HEK293 (cell line): ENCODE measurements around the gene OCA2.

Source experiments
- REST ChIP-seq: fragments of 450-650 bp; formaldehyde crosslinking; IDR thresholded peaks from 2 replicates; pipeline ENCODE4 v1.5.1; 2016; ENCODE audit warnings: missing biosample characterization, missing genetic modification characterization
- SETDB1 ChIP-seq: IDR thresholded peaks from one replicate; pipeline ENCODE4 v1.6.1; 2017; ENCODE audit warnings: mild to moderate bottlenecking, low read length, moderate library complexity, mixed read lengths; ENCODE audit not compliant: insufficient read length
- SP2 ChIP-seq: fragments of 450-650 bp; formaldehyde crosslinking; IDR thresholded peaks from 2 replicates; pipeline ENCODE4 v1.5.1; 2016; ENCODE audit warnings: missing biosample characterization, missing genetic modification characterization
- ZNF121 ChIP-seq: fragments of 450-650 bp; formaldehyde crosslinking; IDR thresholded peaks from 2 replicates; pipeline ENCODE4 v1.5.1; 2016; ENCODE audit warnings: missing biosample characterization, missing genetic modification characterization
- ZNF211 ChIP-seq: fragments of 450-650 bp; formaldehyde crosslinking; IDR thresholded peaks from 2 replicates; pipeline ENCODE4 v1.5.1; 2016; ENCODE audit warnings: low read depth, missing biosample characterization, missing genetic modification characterization
- ZNF274 ChIP-seq, 2 experiments: fragments of 200-500 bp in 1 of 2; fragments of 450-650 bp in 1 of 2; sonication (Bioruptor generic) in 1 of 2; formaldehyde crosslinking in 1 of 2; IDR thresholded peaks; 2 replicates each; pipeline versions ENCODE4 v1.5.1 to v1.6.1; 2014 to 2016; ENCODE audit warnings: borderline replicate concordance in 1 of 2, inconsistent platforms in 1 of 2, low read length in 1 of 2, missing biosample characterization in 1 of 2, missing genetic modification characterization in 1 of 2
- ZNF280C ChIP-seq: fragments of 450-650 bp; formaldehyde crosslinking; IDR thresholded peaks from 2 replicates; pipeline ENCODE4 v1.5.1; 2016; ENCODE audit warnings: missing biosample characterization, missing genetic modification characterization
- ZNF639 ChIP-seq: fragments of 450-650 bp; formaldehyde crosslinking; IDR thresholded peaks from 2 replicates; pipeline ENCODE4 v1.5.1; 2016; ENCODE audit warnings: missing biosample characterization, missing genetic modification characterization
- ZNF701 ChIP-seq: fragments of 450-650 bp; formaldehyde crosslinking; IDR thresholded peaks from 2 replicates; pipeline ENCODE4 v1.5.1; 2016; ENCODE audit warnings: missing biosample characterization, missing genetic modification characterization
- ZNF776 ChIP-seq: fragments of 450-650 bp; formaldehyde crosslinking; IDR thresholded peaks from 2 replicates; pipeline ENCODE4 v1.5.0; 2017; ENCODE audit warnings: missing biosample characterization, missing genetic modification characterization, borderline replicate concordance
- ZNF830 ChIP-seq: fragments of 450-650 bp; IDR thresholded peaks from 2 replicates; pipeline ENCODE4 v1.5.0; 2018; ENCODE audit warnings: missing biosample characterization, missing genetic modification characterization, low read depth, mild to moderate bottlenecking, moderate library complexity
- ZNF843 ChIP-seq: fragments of 450-650 bp; formaldehyde crosslinking; IDR thresholded peaks from 2 replicates; pipeline ENCODE4 v1.5.1; 2016; ENCODE audit warnings: missing biosample characterization, missing genetic modification characterization
- TF ChIP-seq, protein P1 (sequence below): fragments of 450-650 bp; formaldehyde crosslinking; IDR thresholded peaks from 2 replicates; pipeline ENCODE4 v1.5.1; 2016; ENCODE audit warnings: missing biosample characterization, missing genetic modification characterization
- TF ChIP-seq, protein P2 (sequence below): fragments of 450-650 bp; formaldehyde crosslinking; IDR thresholded peaks from 2 replicates; pipeline ENCODE4 v1.5.1; 2016; ENCODE audit warnings: missing biosample characterization, missing genetic modification characterization

GRCh38 chr15:28075573-28075972 lies 23.5 kb downstream of the OCA2 start:
- TF ChIP-seq, protein P1, sequence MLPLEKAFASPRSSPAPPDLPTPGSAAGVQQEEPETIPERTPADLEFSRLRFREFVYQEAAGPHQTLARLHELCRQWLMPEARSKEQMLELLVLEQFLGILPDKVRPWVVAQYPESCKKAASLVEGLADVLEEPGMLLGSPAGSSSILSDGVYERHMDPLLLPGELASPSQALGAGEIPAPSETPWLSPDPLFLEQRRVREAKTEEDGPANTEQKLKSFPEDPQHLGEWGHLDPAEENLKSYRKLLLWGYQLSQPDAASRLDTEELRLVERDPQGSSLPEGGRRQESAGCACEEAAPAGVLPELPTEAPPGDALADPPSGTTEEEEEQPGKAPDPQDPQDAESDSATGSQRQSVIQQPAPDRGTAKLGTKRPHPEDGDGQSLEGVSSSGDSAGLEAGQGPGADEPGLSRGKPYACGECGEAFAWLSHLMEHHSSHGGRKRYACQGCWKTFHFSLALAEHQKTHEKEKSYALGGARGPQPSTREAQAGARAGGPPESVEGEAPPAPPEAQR, result no peak
- no peak for TF ChIP-seq REST (tag by site-specific recombination)
- TF ChIP-seq ZNF274 (IDR thresholded peaks at IDR 0.05; ENCODE audit: low read length), result no peak
- no peak for TF ChIP-seq ZNF274 (tag by site-specific recombination; IDR thresholded peaks at IDR 0.05; ENCODE audit: borderline replicate concordance)
- TF ChIP-seq ZNF280C, result no peak
- TF ChIP-seq, protein P2, sequence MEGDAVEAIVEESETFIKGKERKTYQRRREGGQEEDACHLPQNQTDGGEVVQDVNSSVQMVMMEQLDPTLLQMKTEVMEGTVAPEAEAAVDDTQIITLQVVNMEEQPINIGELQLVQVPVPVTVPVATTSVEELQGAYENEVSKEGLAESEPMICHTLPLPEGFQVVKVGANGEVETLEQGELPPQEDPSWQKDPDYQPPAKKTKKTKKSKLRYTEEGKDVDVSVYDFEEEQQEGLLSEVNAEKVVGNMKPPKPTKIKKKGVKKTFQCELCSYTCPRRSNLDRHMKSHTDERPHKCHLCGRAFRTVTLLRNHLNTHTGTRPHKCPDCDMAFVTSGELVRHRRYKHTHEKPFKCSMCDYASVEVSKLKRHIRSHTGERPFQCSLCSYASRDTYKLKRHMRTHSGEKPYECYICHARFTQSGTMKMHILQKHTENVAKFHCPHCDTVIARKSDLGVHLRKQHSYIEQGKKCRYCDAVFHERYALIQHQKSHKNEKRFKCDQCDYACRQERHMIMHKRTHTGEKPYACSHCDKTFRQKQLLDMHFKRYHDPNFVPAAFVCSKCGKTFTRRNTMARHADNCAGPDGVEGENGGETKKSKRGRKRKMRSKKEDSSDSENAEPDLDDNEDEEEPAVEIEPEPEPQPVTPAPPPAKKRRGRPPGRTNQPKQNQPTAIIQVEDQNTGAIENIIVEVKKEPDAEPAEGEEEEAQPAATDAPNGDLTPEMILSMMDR (tag by site-specific recombination), result no peak
- TF ChIP-seq SP2 (tag by site-specific recombination), result no peak
- TF ChIP-seq ZNF639, result no peak
- TF ChIP-seq ZNF211 (tag by site-specific recombination), result no peak
- TF ChIP-seq ZNF830, result no peak
- TF ChIP-seq SETDB1, result no peak
- TF ChIP-seq ZNF776 (tag by site-specific recombination), result no peak
- TF ChIP-seq ZNF121 (tag by site-specific recombination), result no peak
- TF ChIP-seq ZNF701, result no peak
- TF ChIP-seq ZNF843 (tag by site-specific recombination), result no peak
